H9 (cell line): ENCODE data around the gene ANKRA2. TPM values are rescaled to one million over a fixed set of nuclear protein-coding genes. Genes with fewer than 3 reads are reported as not detected.

Experiments used
- DNase-seq: peaks from one replicate; pipeline ENCODE4 v3.0.0-alpha.2; 2017
- H2AFZ ChIP-seq: one replicate; pipeline ENCODE4 v1.6.1; 2013; ENCODE audit warnings: mild to moderate bottlenecking, low read length, control low read depth, moderate library complexity
- H2AK5ac ChIP-seq: 2 replicates; pipeline ENCODE4 v1.6.1; 2013; ENCODE audit warnings: low read length, control low read depth, mixed read lengths; ENCODE audit not compliant: insufficient read length
- H2BK120ac ChIP-seq: one replicate; pipeline ENCODE4 v1.6.1; 2013; ENCODE audit warnings: low read depth, mild to moderate bottlenecking, low read length, control low read depth, inconsistent platforms; ENCODE audit not compliant: poor library complexity, severe bottlenecking
- H2BK12ac ChIP-seq: 2 replicates; pipeline ENCODE4 v1.6.1; 2013; ENCODE audit warnings: low read length, control low read depth, mixed read lengths, low read depth; ENCODE audit not compliant: insufficient read length
- H2BK15ac ChIP-seq: 2 replicates; pipeline ENCODE4 v1.6.1; 2013; ENCODE audit warnings: low read depth, low read length, control low read depth
- H2BK20ac ChIP-seq: one replicate; pipeline ENCODE4 v1.6.1; 2013; ENCODE audit warnings: low read depth, mild to moderate bottlenecking, low read length, control low read depth, inconsistent platforms; ENCODE audit not compliant: poor library complexity, severe bottlenecking
- H2BK5ac ChIP-seq: 2 replicates; pipeline ENCODE4 v1.6.1; 2013; ENCODE audit warnings: low read length, control low read depth, mixed read lengths; ENCODE audit not compliant: insufficient read length
- H3K14ac ChIP-seq: 2 replicates; pipeline ENCODE4 v1.6.1; 2013; ENCODE audit warnings: low read length, control low read depth; ENCODE audit not compliant: insufficient read depth
- H3K18ac ChIP-seq: 2 replicates; pipeline ENCODE4 v1.6.1; 2013; ENCODE audit warnings: low read depth, mild to moderate bottlenecking, mixed read lengths, low read length, control low read depth; ENCODE audit not compliant: insufficient read length
- H3K23ac ChIP-seq: 2 replicates; pipeline ENCODE4 v1.6.1; 2013; ENCODE audit warnings: low read length, control low read depth, mixed read lengths, low read depth; ENCODE audit not compliant: insufficient read length
- H3K23me2 ChIP-seq: 2 replicates; pipeline ENCODE4 v1.6.1; 2013; ENCODE audit warnings: low read depth, mild to moderate bottlenecking, mixed read lengths, low read length, control low read depth; ENCODE audit not compliant: insufficient read length, poor library complexity, severe bottlenecking
- H3K27ac ChIP-seq: 2 replicates; pipeline ENCODE4 v1.5.1; 2013; ENCODE audit warnings: low read length, control low read depth, mixed read lengths, low read depth; ENCODE audit not compliant: insufficient read length
- H3K27me3 ChIP-seq: 2 replicates; pipeline ENCODE4 v1.6.1; 2013; ENCODE audit warnings: low read length, control low read depth, inconsistent platforms; ENCODE audit not compliant: insufficient read depth
- H3K4ac ChIP-seq: 2 replicates; pipeline ENCODE4 v1.6.1; 2013; ENCODE audit warnings: low read depth, mild to moderate bottlenecking, control low read depth, inconsistent platforms, low read length, moderate library complexity
- H3K4me1 ChIP-seq: 2 replicates; pipeline ENCODE4 v1.6.1; 2013; ENCODE audit warnings: low read length, control low read depth, inconsistent platforms; ENCODE audit not compliant: insufficient read depth
- H3K4me2 ChIP-seq: 2 replicates; pipeline ENCODE4 v1.6.1; 2013; ENCODE audit warnings: low read length, control low read depth, mixed read lengths; ENCODE audit not compliant: insufficient read length, insufficient read depth
- H3K56ac ChIP-seq: 2 replicates; pipeline ENCODE4 v1.6.1; 2013; ENCODE audit warnings: low read depth, mild to moderate bottlenecking, mixed read lengths, low read length, control low read depth; ENCODE audit not compliant: insufficient read length
- H3K79me1 ChIP-seq: 2 replicates; pipeline ENCODE4 v1.6.1; 2013; ENCODE audit warnings: low read depth, mild to moderate bottlenecking, moderate library complexity, low read length, control low read depth, inconsistent platforms; ENCODE audit not compliant: insufficient read depth, poor library complexity, severe bottlenecking
- H3K79me2 ChIP-seq: 2 replicates; pipeline ENCODE4 v1.6.1; 2013; ENCODE audit warnings: low read length, control low read depth, inconsistent platforms; ENCODE audit not compliant: insufficient read depth
- H3K9ac ChIP-seq: 2 replicates; pipeline ENCODE4 v1.6.1; 2013; ENCODE audit warnings: low read length, control low read depth, mixed read lengths; ENCODE audit not compliant: insufficient read length; ENCODE audit errors: extremely low read depth
- H3K9me3 ChIP-seq: one replicate; pipeline ENCODE4 v1.6.1; 2013; ENCODE audit warnings: low read depth, low read length, inconsistent platforms; ENCODE audit not compliant: control insufficient read depth
- H3T11ph ChIP-seq: one replicate; pipeline ENCODE4 v1.6.1; 2013; ENCODE audit warnings: mild to moderate bottlenecking, low read length, control low read depth, inconsistent platforms
- H4K20me1 ChIP-seq: one replicate; pipeline ENCODE4 v1.6.1; 2013; ENCODE audit not compliant: control insufficient read depth, insufficient read length, insufficient read depth
- H4K5ac ChIP-seq: 2 replicates; pipeline ENCODE4 v1.6.1; 2013; ENCODE audit warnings: low read depth, mild to moderate bottlenecking, mixed read lengths, low read length, control low read depth; ENCODE audit not compliant: insufficient read length
- H4K8ac ChIP-seq: replicated peaks from 2 replicates; pipeline ENCODE4 v1.6.1; 2013; ENCODE audit warnings: low read length, control low read depth, mixed read lengths, low read depth; ENCODE audit not compliant: insufficient read length
- H4K91ac ChIP-seq: 2 replicates; pipeline ENCODE4 v1.6.1; 2013; ENCODE audit warnings: low read depth, mild to moderate bottlenecking, moderate library complexity, mixed read lengths, low read length, control low read depth; ENCODE audit not compliant: insufficient read length
- H3K27ac Mint-ChIP-seq, 3 experiments: 2 replicates in 2 of 3; 3 replicates in 1 of 3; pipeline ENCODE4 v1.8.0; 2020 to 2021; ENCODE audit warnings: mixed read lengths in 3 of 3, mild to moderate bottlenecking in 1 of 3, moderate library complexity in 1 of 3
- H3K27me3 Mint-ChIP-seq: 2 replicates; pipeline ENCODE4 v1.8.0; 2021; ENCODE audit warnings: low read depth, mild to moderate bottlenecking, moderate library complexity, mixed read lengths
- H3K36me3 Mint-ChIP-seq, 3 experiments: 2 replicates in 2 of 3; 3 replicates in 1 of 3; pipeline ENCODE4 v1.8.0; 2020 to 2021; ENCODE audit warnings: low read depth in 3 of 3, mixed read lengths in 3 of 3; ENCODE audit not compliant: insufficient read depth in 1 of 3
- H3K4me1 Mint-ChIP-seq, 2 experiments: 2 replicates each; pipeline ENCODE4 v1.8.0; 2020; ENCODE audit warnings: mixed read lengths in 2 of 2
- H3K4me3 Mint-ChIP-seq, 2 experiments: 2 replicates in 1 of 2; 3 replicates in 1 of 2; pipeline ENCODE4 v1.8.0; 2020 to 2021; ENCODE audit warnings: mild to moderate bottlenecking in 2 of 2, mixed read lengths in 2 of 2, moderate library complexity in 1 of 2
- H3K9me3 Mint-ChIP-seq, 2 experiments: 2 replicates in 1 of 2; 3 replicates in 1 of 2; pipeline ENCODE4 v1.8.0; 2020; ENCODE audit warnings: mild to moderate bottlenecking in 2 of 2, mixed read lengths in 2 of 2, moderate library complexity in 1 of 2
- total RNA-seq: library from RNA; stranded (reverse); gene quantifications from 2 replicates; pipeline ENCODE4 v1.2.1, GENCODE V29; 2021
- TF ChIP-seq, protein P1 (sequence below): fragments of 200-600 bp; sonication (generic); conservative IDR thresholded peaks from 3 replicates; pipeline ENCODE4 v1.8.0; 2021; ENCODE audit warnings: antibody characterized with exemption, mild to moderate bottlenecking

The ANKRA2 gene
- total RNA-seq, 1 experiment from 2014 or later: 8.9 TPM

DNA sequence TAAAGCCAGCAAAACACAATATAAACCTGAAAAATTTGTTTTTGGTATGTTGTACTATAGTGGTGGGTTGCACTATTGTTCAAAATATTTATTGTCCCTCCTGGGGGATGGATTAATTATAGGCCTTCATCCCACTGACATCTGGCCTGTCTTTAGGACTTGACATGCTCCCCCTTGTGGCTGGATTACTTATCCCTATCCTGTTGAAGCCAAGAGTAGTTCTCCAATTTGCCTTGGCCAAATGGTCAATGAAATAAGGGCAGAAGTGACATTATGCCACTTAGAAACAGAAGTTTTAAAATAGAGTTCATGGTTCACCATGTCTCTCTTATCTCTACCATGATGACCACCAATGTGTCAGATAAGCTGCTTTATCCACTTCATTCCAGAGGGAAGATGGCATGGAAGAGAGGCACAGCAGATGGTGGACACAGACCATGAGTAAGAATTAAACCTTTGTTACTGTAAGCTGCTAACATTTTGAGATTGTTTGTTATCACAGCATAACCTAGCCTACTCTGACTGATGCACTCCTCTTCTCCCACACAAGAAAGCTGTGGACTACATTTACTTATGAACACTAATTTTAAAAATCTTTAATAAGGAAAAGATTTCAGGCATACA is 31.4 kb upstream of the ANKRA2 start:
- H3K4ac ChIP-seq: no peak overlapping the region
- no peaks in the 10 kb centered on the region for H3K27me3 ChIP-seq
- no peaks in the 10 kb centered on the region for H3K36me3 Mint-ChIP-seq
- no peak overlapping the region for H3T11ph ChIP-seq
- no peak overlapping the region for H3K14ac ChIP-seq
- no peak overlapping the region for H3K9ac ChIP-seq
- no peak overlapping the region for H2BK15ac ChIP-seq
- no peaks in the 10 kb centered on the region for H3K79me2 ChIP-seq
- no peaks in the 10 kb centered on the region for H3K23me2 ChIP-seq
- H3K4me1 Mint-ChIP-seq: no peaks in the 10 kb centered on the region
- no peak for DNase-seq
- H3K56ac ChIP-seq: no peak overlapping the region
- H4K20me1 ChIP-seq: no peaks in the 10 kb centered on the region
- no peak overlapping the region for H4K91ac ChIP-seq
- TF ChIP-seq, protein P1, sequence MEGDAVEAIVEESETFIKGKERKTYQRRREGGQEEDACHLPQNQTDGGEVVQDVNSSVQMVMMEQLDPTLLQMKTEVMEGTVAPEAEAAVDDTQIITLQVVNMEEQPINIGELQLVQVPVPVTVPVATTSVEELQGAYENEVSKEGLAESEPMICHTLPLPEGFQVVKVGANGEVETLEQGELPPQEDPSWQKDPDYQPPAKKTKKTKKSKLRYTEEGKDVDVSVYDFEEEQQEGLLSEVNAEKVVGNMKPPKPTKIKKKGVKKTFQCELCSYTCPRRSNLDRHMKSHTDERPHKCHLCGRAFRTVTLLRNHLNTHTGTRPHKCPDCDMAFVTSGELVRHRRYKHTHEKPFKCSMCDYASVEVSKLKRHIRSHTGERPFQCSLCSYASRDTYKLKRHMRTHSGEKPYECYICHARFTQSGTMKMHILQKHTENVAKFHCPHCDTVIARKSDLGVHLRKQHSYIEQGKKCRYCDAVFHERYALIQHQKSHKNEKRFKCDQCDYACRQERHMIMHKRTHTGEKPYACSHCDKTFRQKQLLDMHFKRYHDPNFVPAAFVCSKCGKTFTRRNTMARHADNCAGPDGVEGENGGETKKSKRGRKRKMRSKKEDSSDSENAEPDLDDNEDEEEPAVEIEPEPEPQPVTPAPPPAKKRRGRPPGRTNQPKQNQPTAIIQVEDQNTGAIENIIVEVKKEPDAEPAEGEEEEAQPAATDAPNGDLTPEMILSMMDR: peak; percentile 83
- no peaks in the 10 kb centered on the region for H3K9me3 ChIP-seq
- H4K8ac ChIP-seq: no peak overlapping the region
- H3K18ac ChIP-seq: no peak overlapping the region
- no peak overlapping the region for H3K4me2 ChIP-seq
- H3K27me3 Mint-ChIP-seq: peaks cover 2% of the 10 kb centered on the region; the same call in 1 of the 2 replicates
- H3K9me3 Mint-ChIP-seq: peaks cover 3 to 4% of the 10 kb centered on the region in 2 experiments; a peak in 4 of 5 replicates
- no peak overlapping the region for H2BK12ac ChIP-seq
- H4K5ac ChIP-seq: no peak overlapping the region
- H3K27ac Mint-ChIP-seq: no peak overlapping the region
- H3K27ac ChIP-seq: no peak overlapping the region
- H2AK5ac ChIP-seq: no peak overlapping the region
- H3K4me1 ChIP-seq: no peaks in the 10 kb centered on the region
- H2BK20ac ChIP-seq: no peak overlapping the region
- H3K4me3 Mint-ChIP-seq: no peak overlapping the region
- H3K23ac ChIP-seq: no peak overlapping the region
- H3K79me1 ChIP-seq: no peaks in the 10 kb centered on the region
- no peak overlapping the region for H2BK5ac ChIP-seq
- no peak overlapping the region for H2AFZ ChIP-seq
- H2BK120ac ChIP-seq: no peak overlapping the region
